HepG2 (cell line): ENCODE results near the gene VSX1. TPM values are rescaled to one million over a fixed set of nuclear protein-coding genes. Genes with fewer than 3 reads are reported as not detected.

Experiments used
- E2F2 ChIP-seq: sonication (generic); formaldehyde crosslinking; IDR thresholded peaks from 2 replicates; pipeline ENCODE4 v1.4.0; 2020; ENCODE audit warnings: missing genetic modification reagents, borderline replicate concordance
- FIP1L1 ChIP-seq: fragments of 200-400 bp; formaldehyde crosslinking; IDR thresholded peaks from 2 replicates; pipeline ENCODE4 v1.6.1; 2018; ENCODE audit warnings: low read depth, mild to moderate bottlenecking, low read length, moderate library complexity, borderline replicate concordance; ENCODE audit not compliant: insufficient read depth
- MXD4 ChIP-seq: IDR thresholded peaks from 2 replicates; pipeline ENCODE4 v1.6.1; 2016; ENCODE audit warnings: mild to moderate bottlenecking, missing biosample characterization, missing genetic modification reagents
- NCOA5 ChIP-seq: sonication (generic); formaldehyde crosslinking; IDR thresholded peaks from 2 replicates; pipeline ENCODE4 v1.4.0; 2020; ENCODE audit warnings: missing genetic modification reagents
- NRL ChIP-seq: sonication (generic); formaldehyde crosslinking; IDR thresholded peaks from 2 replicates; pipeline ENCODE4 v1.5.0; 2020; ENCODE audit warnings: missing genetic modification reagents, mild to moderate bottlenecking, moderate library complexity, borderline replicate concordance
- RNF2 ChIP-seq: fragments of 450-650 bp; conservative IDR thresholded peaks from 2 replicates; pipeline ENCODE4 v1.6.1; 2016; ENCODE audit warnings: low read depth
- SIN3A ChIP-seq: IDR thresholded peaks from 2 replicates; pipeline ENCODE4 v1.6.1; 2011; ENCODE audit warnings: low read depth, mild to moderate bottlenecking, control low read depth, low read length, borderline replicate concordance
- SKI ChIP-seq: fragments of 450-650 bp; IDR thresholded peaks from one replicate; pipeline ENCODE4 v1.6.1; 2018; ENCODE audit warnings: mild to moderate bottlenecking; ENCODE audit not compliant: partially characterized antibody
- TFDP2 ChIP-seq: sonication (generic); formaldehyde crosslinking; IDR thresholded peaks from 2 replicates; pipeline ENCODE4 v1.4.0; 2020; ENCODE audit warnings: missing genetic modification reagents
- THAP8 ChIP-seq: sonication (generic); formaldehyde crosslinking; IDR thresholded peaks from 2 replicates; pipeline ENCODE4 v1.5.1; 2020; ENCODE audit warnings: missing genetic modification reagents, mild to moderate bottlenecking, borderline replicate concordance
- ZBTB43 ChIP-seq: sonication (generic); formaldehyde crosslinking; conservative IDR thresholded peaks from 2 replicates; pipeline ENCODE4 v1.4.0; 2020; ENCODE audit warnings: missing genetic modification reagents
- ZNF441 ChIP-seq: sonication (generic); formaldehyde crosslinking; IDR thresholded peaks from 2 replicates; pipeline ENCODE4 v1.7.0; 2021; ENCODE audit warnings: missing genetic modification reagents, borderline replicate concordance
- ZNF512B ChIP-seq: sonication (generic); formaldehyde crosslinking; IDR thresholded peaks from 2 replicates; pipeline ENCODE4 v1.5.1; 2020; ENCODE audit warnings: missing genetic modification reagents, mild to moderate bottlenecking, borderline replicate concordance
- ZNF597 ChIP-seq: sonication (generic); formaldehyde crosslinking; IDR thresholded peaks from 2 replicates; pipeline ENCODE4 v1.5.0; 2020; ENCODE audit warnings: missing genetic modification reagents
- ZNF710 ChIP-seq: sonication (generic); formaldehyde crosslinking; IDR thresholded peaks from 2 replicates; pipeline ENCODE4 v1.5.0; 2020; ENCODE audit warnings: mild to moderate bottlenecking, missing genetic modification reagents, borderline replicate concordance
- ZNF724P ChIP-seq: sonication (generic); formaldehyde crosslinking; IDR thresholded peaks from 2 replicates; pipeline ENCODE4 v1.8.0; 2022; ENCODE audit warnings: missing genetic modification reagents, borderline replicate concordance
- polyA plus RNA-seq, 8 experiments: library from polyadenylated mRNA; depleted of rRNA in 3 of 8; stranded (reverse) in 7 of 8; unstranded in 1 of 8; fragments of >200 nt; fragmentation: Illumina TruSeq in 4 of 8; extraction: Trizol in 4 of 8; gene quantifications; 2 replicates each; pipeline versions ENCODE4 v1.2.1 to v1.2.3, GENCODE V29; 2011 to 2016; ENCODE audit warnings: low read depth in 4 of 8, missing spikeins in 1 of 8, mixed read lengths in 1 of 8; ENCODE audit not compliant: insufficient read depth in 1 of 8
- total RNA-seq, 5 experiments: library from RNA; depleted of rRNA; stranded (reverse); fragments of >200 nt; fragmentation: Illumina TruSeq; extraction: Trizol; gene quantifications; 2 replicates each; pipeline ENCODE4 v1.2.3, GENCODE V29; 2016; ENCODE audit warnings: low read depth in 1 of 5

Gene VSX1
- total and polyA plus RNA-seq, 2 of the 13 experiments (the other 11 are each of a cell fraction or from before 2014, with no cell fraction given): 0.04 TPM; not detected in 1

GRCh38 chr20:25032478-25033264, 49.3 kb downstream of the VSX1 start (continued):
- TF ChIP-seq ZNF441 (no peak), ZNF512B (CRISPR knock-in tag) (no peak), ZNF710 (CRISPR knock-in tag) (peak; percentile 63; the same call in 1 of the 2 replicates), TFDP2 (peak; percentile 34; the same call in 1 of the 2 replicates), FIP1L1 (peak; percentile 67; the same call in 1 of the 2 replicates), ZBTB43 (CRISPR knock-in tag) (no peak), SIN3A (no peak), NCOA5 (CRISPR knock-in tag) (no peak), MXD4 (no peak), ZNF724P (CRISPR knock-in tag) (no peak), RNF2 (no peak), E2F2 (CRISPR knock-in tag) (0 out of 2 replicates have a peak, but pooled peaks have one; percentile 11), ZNF597 (CRISPR knock-in tag) (no peak), SKI (no peak), NRL (CRISPR knock-in tag) (no peak; the same call in 1 of the 2 replicates), THAP8 (CRISPR knock-in tag) (no peak)
